CD4-positive, alpha-beta memory T cell (primary cell): ENCODE results near the gene FAM180A. TPM values are rescaled to one million over a fixed set of nuclear protein-coding genes. Genes with fewer than 3 reads are reported as not detected.

Experiments
- CTCF ChIA-PET: fragments of 350-600 bp; sonication (Branson Sonifier 250); formaldehyde crosslinking; loops from one replicate; lab custom pipeline; 2021; ENCODE audit warnings: inconsistent platforms; ENCODE audit not compliant: partially characterized antibody; lab: Charles Lee
- POLR2A ChIA-PET: fragments of 350-600 bp; sonication (Branson Sonifier 250); formaldehyde crosslinking; loops from one replicate; lab custom pipeline; 2021; ENCODE audit not compliant: partially characterized antibody; lab: Charles Lee
- DNase-seq, 5 donors: peaks; one replicate each; pipeline versions ENCODE4 v3.0.0 to v3.0.0-alpha.2; 2020 to 2022; ENCODE audit warnings: mixed read lengths in 1 of 5
- H3K27ac ChIP-seq: one replicate; pipeline ENCODE4 v1.7.0; 2013; ENCODE audit warnings: low read depth, low read length
- H3K27me3 ChIP-seq: 2 replicates; pipeline ENCODE4 v1.7.0; 2013; ENCODE audit warnings: mild to moderate bottlenecking, low read length, moderate library complexity; ENCODE audit not compliant: insufficient read depth
- H3K36me3 ChIP-seq: 2 replicates; pipeline ENCODE4 v1.7.0; 2013; ENCODE audit warnings: mild to moderate bottlenecking, low read length, moderate library complexity; ENCODE audit not compliant: insufficient read depth
- H3K4me1 ChIP-seq: 2 replicates; pipeline ENCODE4 v1.7.0; 2013; ENCODE audit warnings: mild to moderate bottlenecking, low read length, moderate library complexity; ENCODE audit not compliant: insufficient read depth
- H3K4me3 ChIP-seq, 2 donors: one replicate each; pipeline ENCODE4 v1.7.0; 2013; ENCODE audit warnings: low read length in 2 of 2, mild to moderate bottlenecking in 1 of 2
- H3K9me3 ChIP-seq, 2 donors: one replicate each; pipeline ENCODE4 v1.7.0; 2013; ENCODE audit warnings: low read length in 2 of 2, control low read depth in 1 of 2; ENCODE audit not compliant: control insufficient read depth in 1 of 2
- H3K27ac Mint-ChIP-seq, 7 donors: one replicate each; pipeline ENCODE4 v1.8.0; 2020 to 2021; ENCODE audit warnings: mixed read lengths in 7 of 7, mild to moderate bottlenecking in 6 of 7, inconsistent platforms in 3 of 7, moderate library complexity in 3 of 7
- H3K27me3 Mint-ChIP-seq, 2 donors: one replicate each; pipeline ENCODE4 v1.8.0; 2020 to 2021; ENCODE audit warnings: mixed read lengths in 2 of 2
- H3K36me3 Mint-ChIP-seq, 2 donors: one replicate each; pipeline ENCODE4 v1.8.0; 2020 to 2021; ENCODE audit warnings: mixed read lengths in 2 of 2, inconsistent platforms in 1 of 2, mild to moderate bottlenecking in 1 of 2
- H3K4me1 Mint-ChIP-seq, 4 donors: one replicate each; pipeline ENCODE4 v1.8.0; 2020 to 2021; ENCODE audit warnings: mixed read lengths in 4 of 4, mild to moderate bottlenecking in 1 of 4
- H3K4me3 Mint-ChIP-seq, 8 donors: one replicate each; pipeline ENCODE4 v1.8.0; 2020 to 2021; ENCODE audit warnings: mixed read lengths in 8 of 8, mild to moderate bottlenecking in 7 of 8, moderate library complexity in 6 of 8, inconsistent platforms in 3 of 8
- H3K9me3 Mint-ChIP-seq, 8 donors: one replicate each; pipeline ENCODE4 v1.8.0; 2020 to 2021; ENCODE audit warnings: mixed read lengths in 8 of 8, mild to moderate bottlenecking in 5 of 8, inconsistent platforms in 3 of 8, moderate library complexity in 1 of 8
- intact Hi-C: fragments of 100-400 bp; cut with micrococcal nuclease; formaldehyde crosslinking; loops from one replicate; pipeline ENCODE4 v1.15.1; 2023
- polyA plus RNA-seq, 2 donors: library from polyadenylated mRNA; unstranded; fragments of 300-500 nt; fragmentation: Illumina TruSeq; gene quantifications; one replicate each; pipeline ENCODE4 v1.2.3, GENCODE V29; 2021
- total RNA-seq, 2 experiments: library from RNA; stranded (reverse); gene quantifications; one replicate each; pipeline ENCODE4 v1.2.3, GENCODE V29; 2021

The FAM180A gene
- total and polyA plus RNA-seq, 4 experiments from 2014 or later = not detected

DNA sequence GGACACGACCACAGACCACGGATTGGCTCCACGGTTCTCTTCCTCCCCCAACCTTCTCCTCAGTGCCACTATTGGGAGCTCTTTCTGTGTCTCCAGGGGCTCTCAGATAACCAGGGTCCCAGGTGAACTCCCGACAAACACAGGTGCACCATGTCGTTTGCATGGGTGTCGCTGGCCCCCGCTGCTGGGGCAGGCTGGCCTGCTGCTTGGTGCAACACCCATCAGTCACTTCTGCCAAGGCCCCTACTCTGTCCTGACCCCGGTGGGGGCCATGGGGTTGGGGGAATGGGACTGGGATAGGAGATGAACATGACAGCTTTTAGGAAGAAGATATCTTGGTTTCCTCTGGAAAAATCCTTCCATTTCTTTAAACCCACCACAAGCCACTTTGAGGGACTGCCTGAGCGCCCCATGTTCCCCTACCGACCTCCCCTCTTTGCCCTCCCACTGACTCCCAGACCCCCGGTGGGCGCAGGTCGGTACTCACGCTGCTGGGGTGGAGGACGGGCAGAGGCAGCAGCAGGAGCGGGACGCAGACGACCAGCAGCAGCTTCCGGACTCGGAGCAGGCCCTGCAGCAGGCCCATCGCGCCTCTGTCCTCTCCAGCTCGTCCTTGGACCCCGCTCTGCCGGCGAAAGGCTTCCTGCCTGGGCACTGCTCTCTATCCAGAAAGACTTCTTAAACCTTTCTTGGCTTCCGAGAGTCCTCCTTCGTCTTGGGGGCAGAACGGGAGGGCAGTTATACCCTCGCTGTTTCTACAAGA is 21.5 kb downstream of the FAM180A start:
- Mint-ChIP-seq H3K9me3 (no peaks in the 10 kb centered on the region), H3K4me1 (no peaks in the 10 kb centered on the region), H3K4me3 (no peak overlapping the region), H3K27me3 (peaks cover 6 to 14% of the 10 kb centered on the region in 2 donors), H3K36me3 (no peaks in the 10 kb centered on the region), H3K27ac (no peak overlapping the region)
- H3K9me3 ChIP-seq = no peaks in the 10 kb centered on the region
- H3K4me3 ChIP-seq = no peak overlapping the region
- POLR2A ChIA-PET = no interaction called here
- H3K4me1 ChIP-seq = no peaks in the 10 kb centered on the region
- no peaks in the 10 kb centered on the region for H3K36me3 ChIP-seq
- DNase-seq = no peak
- no peaks in the 10 kb centered on the region for H3K27me3 ChIP-seq
- CTCF ChIA-PET = no interaction called here
- H3K27ac ChIP-seq = no peak overlapping the region
- intact Hi-C loops = no loop called here

DNA sequence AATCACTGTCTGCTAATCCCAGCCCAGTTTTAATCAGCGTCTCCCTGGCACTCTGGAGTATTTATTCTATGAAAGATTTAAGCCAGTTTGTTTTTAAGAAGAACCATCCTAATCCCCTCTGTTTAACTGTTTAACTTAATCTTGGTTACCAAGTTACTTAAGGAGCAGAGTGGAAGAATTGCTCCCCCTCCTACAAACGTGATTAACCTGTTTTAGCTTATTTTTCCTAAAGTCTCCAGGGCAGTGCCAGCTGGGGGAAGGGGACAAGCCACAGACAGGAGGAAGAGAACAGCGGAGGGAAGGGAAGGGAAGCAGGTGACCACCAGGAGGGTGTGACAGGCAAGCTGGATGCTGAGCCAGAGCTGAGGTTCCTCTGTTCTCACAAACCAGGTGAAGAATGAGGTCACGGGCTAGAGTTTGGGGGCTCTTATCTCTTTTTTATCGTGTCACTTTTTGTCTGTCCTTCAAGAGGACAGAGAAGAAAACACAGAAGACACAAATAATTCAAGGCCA is 22.3 kb downstream of the FAM180A start:
- no peak overlapping the region for H3K27ac Mint-ChIP-seq
- Histone ChIP-seq H3K27me3 (no peaks in the 10 kb centered on the region), H3K27ac (no peak overlapping the region), H3K9me3 (no peaks in the 10 kb centered on the region), H3K4me1 (no peaks in the 10 kb centered on the region), H3K36me3 (no peaks in the 10 kb centered on the region), H3K4me3 (no peak overlapping the region)
- ChIA-PET POLR2A (no interaction called here), CTCF (no interaction called here)
- intact Hi-C loops = no loop called here
- H3K4me3 Mint-ChIP-seq = no peak overlapping the region
- H3K36me3 Mint-ChIP-seq = no peaks in the 10 kb centered on the region
- DNase-seq = no peak
- H3K4me1 Mint-ChIP-seq = no peaks in the 10 kb centered on the region
- peaks cover 5 to 14% of the 10 kb centered on the region in 2 donors for H3K27me3 Mint-ChIP-seq
- H3K9me3 Mint-ChIP-seq = no peaks in the 10 kb centered on the region

GRCh38 chr7:135723411-135723810 is 25.2 kb downstream of the FAM180A start:
- POLR2A ChIA-PET = no interaction called here
- no peaks in the 10 kb centered on the region for H3K36me3 Mint-ChIP-seq
- Histone ChIP-seq H3K4me1 (no peaks in the 10 kb centered on the region), H3K9me3 (no peaks in the 10 kb centered on the region), H3K4me3 (no peak overlapping the region), H3K27ac (no peak overlapping the region), H3K36me3 (no peaks in the 10 kb centered on the region), H3K27me3 (no peaks in the 10 kb centered on the region)
- no peak overlapping the region for H3K27ac Mint-ChIP-seq
- H3K27me3 Mint-ChIP-seq = peaks cover 9 to 17% of the 10 kb centered on the region in 2 donors
- intact Hi-C loops = no loop called here
- no peaks in the 10 kb centered on the region for H3K4me1 Mint-ChIP-seq
- CTCF ChIA-PET = no interaction called here
- H3K9me3 Mint-ChIP-seq = no peaks in the 10 kb centered on the region
- DNase-seq = no peak
- no peak overlapping the region for H3K4me3 Mint-ChIP-seq

DNA sequence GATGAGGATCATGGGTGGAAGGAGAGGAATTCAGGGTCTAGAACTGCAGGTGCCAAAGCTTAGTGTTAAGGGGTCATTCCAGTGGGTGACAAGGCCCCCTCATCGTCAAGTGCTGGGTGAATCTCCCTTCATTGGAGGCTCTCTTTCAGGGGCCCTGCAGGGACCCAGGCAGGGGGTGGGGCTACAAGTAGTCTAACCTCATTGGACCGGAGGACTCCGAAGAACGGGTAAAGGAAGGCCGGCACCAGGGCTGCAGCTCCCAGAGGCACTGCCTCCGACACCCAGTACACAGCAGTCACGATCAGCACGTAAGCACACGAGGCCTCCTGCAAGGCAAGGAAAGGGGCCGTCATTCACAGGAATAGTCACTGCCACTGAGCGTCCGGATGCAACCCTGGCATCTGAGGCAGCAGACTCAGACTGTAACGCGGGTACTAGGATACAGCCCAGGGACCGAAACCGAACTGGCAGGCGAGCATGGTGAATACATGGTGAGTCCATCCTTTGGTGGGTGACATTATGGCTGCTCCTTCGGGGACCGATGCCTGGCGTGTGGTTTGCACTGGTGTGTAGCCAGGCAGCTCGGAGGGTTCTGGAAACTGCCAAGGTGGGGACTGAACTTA is 27.3 kb downstream of the FAM180A start:
- no peak for DNase-seq
- H3K27me3 ChIP-seq = no peaks in the 10 kb centered on the region
- H3K27ac ChIP-seq = no peak overlapping the region
- H3K4me1 Mint-ChIP-seq = no peaks in the 10 kb centered on the region
- peaks cover 16 to 17% of the 10 kb centered on the region in 2 donors for H3K27me3 Mint-ChIP-seq
- no peaks in the 10 kb centered on the region for H3K9me3 Mint-ChIP-seq
- no peaks in the 10 kb centered on the region for H3K36me3 Mint-ChIP-seq
- H3K36me3 ChIP-seq = no peaks in the 10 kb centered on the region
- H3K4me3 ChIP-seq = no peak overlapping the region
- H3K4me1 ChIP-seq = no peaks in the 10 kb centered on the region
- H3K27ac Mint-ChIP-seq = no peak overlapping the region
- no peak overlapping the region for H3K4me3 Mint-ChIP-seq
- ChIA-PET POLR2A (no interaction called here), CTCF (interaction anchor here (2.1 kb wide), 1 partner anchor 10 kb away, joined by 9 read pairs; no protein-coding TSS in a partner anchor)
- no peaks in the 10 kb centered on the region for H3K9me3 ChIP-seq
- intact Hi-C loops = no loop called here

DNA sequence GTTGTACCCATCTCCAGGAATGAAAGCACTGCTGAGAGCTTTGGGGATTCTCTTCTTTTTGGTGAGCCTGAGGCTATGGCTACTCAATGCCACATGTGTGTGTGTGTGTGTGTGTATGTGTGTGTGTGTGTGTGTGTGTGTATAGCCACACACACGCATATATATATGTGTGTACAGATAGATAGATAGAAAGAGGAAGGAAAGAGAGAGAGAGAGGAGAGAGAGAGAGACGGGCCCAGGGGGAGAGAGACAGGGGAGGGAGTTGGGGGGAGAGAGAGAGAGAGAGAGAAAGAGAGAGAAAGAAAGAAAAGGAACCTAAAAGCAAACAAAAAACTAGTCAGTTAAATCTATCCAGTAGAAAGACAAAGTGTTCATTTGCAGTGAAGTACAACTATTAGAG is 28.9 kb downstream of the FAM180A start:
- no peaks in the 10 kb centered on the region for H3K27me3 ChIP-seq
- Mint-ChIP-seq H3K4me3 (no peak overlapping the region), H3K27me3 (peaks cover 6 to 14% of the 10 kb centered on the region in 2 donors), H3K4me1 (no peaks in the 10 kb centered on the region), H3K27ac (no peak overlapping the region), H3K9me3 (no peaks in the 10 kb centered on the region), H3K36me3 (no peaks in the 10 kb centered on the region)
- no peaks in the 10 kb centered on the region for H3K36me3 ChIP-seq
- intact Hi-C loops = no loop called here
- DNase-seq = no peak
- CTCF ChIA-PET = no interaction called here
- POLR2A ChIA-PET = no interaction called here
- H3K27ac ChIP-seq = no peak overlapping the region
- H3K4me1 ChIP-seq = no peaks in the 10 kb centered on the region
- H3K4me3 ChIP-seq = no peak overlapping the region
- no peaks in the 10 kb centered on the region for H3K9me3 ChIP-seq

DNA sequence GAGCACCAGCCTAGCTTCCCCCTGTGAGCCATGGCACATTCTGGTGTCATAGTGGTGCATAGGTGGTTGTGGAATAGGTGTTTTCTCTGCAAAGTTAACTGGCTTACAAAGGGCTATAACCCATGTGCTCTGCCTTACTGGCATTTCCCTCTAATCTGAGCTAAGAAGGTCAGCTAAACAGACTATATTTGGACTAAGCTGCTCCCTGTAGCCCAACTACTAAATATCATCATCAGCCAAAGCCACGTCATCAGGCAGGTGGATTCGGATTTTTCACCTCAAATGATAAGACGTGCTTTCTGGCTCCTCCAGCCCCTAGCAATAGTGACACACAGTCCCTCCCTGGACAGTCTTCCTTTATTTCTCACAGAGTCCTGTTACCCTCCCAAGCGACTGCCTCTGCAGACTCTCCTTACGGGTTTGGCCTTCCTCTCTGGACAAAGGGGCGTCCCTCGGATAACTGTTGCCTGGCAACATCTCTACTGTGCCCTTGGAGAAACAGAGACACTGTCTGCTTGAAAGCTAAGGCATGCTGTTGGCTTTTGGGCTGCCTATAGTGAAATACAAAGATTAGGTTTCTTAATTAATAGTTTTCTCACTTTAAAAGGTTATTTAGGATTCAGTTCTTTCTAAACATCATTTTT is 29.7 kb downstream of the FAM180A start:
- Mint-ChIP-seq H3K4me1 (no peaks in the 10 kb centered on the region), H3K4me3 (no peak overlapping the region), H3K27me3 (peaks cover 6 to 12% of the 10 kb centered on the region in 2 donors), H3K36me3 (no peaks in the 10 kb centered on the region), H3K9me3 (no peaks in the 10 kb centered on the region), H3K27ac (no peak overlapping the region)
- no peak for DNase-seq
- H3K9me3 ChIP-seq = no peaks in the 10 kb centered on the region
- no peaks in the 10 kb centered on the region for H3K4me1 ChIP-seq
- intact Hi-C loops = no loop called here
- H3K4me3 ChIP-seq = no peak overlapping the region
- H3K36me3 ChIP-seq = no peaks in the 10 kb centered on the region
- no peaks in the 10 kb centered on the region for H3K27me3 ChIP-seq
- ChIA-PET CTCF (no interaction called here), POLR2A (no interaction called here)
- H3K27ac ChIP-seq = no peak overlapping the region

GRCh38 chr7:135718219-135718618 is 30.4 kb downstream of the FAM180A start:
- H3K9me3 Mint-ChIP-seq = no peaks in the 10 kb centered on the region
- Histone ChIP-seq H3K27me3 (no peaks in the 10 kb centered on the region), H3K4me3 (no peak overlapping the region), H3K36me3 (no peaks in the 10 kb centered on the region), H3K9me3 (no peaks in the 10 kb centered on the region), H3K4me1 (no peaks in the 10 kb centered on the region), H3K27ac (no peak overlapping the region)
- no peak overlapping the region for H3K4me3 Mint-ChIP-seq
- CTCF ChIA-PET = no interaction called here
- no peaks in the 10 kb centered on the region for H3K4me1 Mint-ChIP-seq
- no peaks in the 10 kb centered on the region for H3K36me3 Mint-ChIP-seq
- no peak for DNase-seq
- H3K27me3 Mint-ChIP-seq = peaks cover 3 to 12% of the 10 kb centered on the region in 2 donors
- POLR2A ChIA-PET = no interaction called here
- intact Hi-C loops = no loop called here
- H3K27ac Mint-ChIP-seq = no peak overlapping the region
